Heart left ventricle (tissue), 16 donors: ENCODE measurements around the gene CHKA. TPM values are rescaled to one million over a fixed set of nuclear protein-coding genes. Genes with fewer than 3 reads are reported as not detected.

Source experiments
- ATAC-seq, 4 donors: fragments of 200-7000 bp; cut with Tn5 transposase; one replicate each; pipeline ENCODE4 v1.9.1; 2020 to 2022; ENCODE audit warnings: moderate library complexity in 4 of 4, mild to moderate bottlenecking in 3 of 4, moderate number of reproducible peaks in 1 of 4
- DNase-seq, 5 donors: peaks; one replicate each; pipeline ENCODE4 v3.0.0-alpha.2; 2020
- H3K27ac ChIP-seq, 12 donors: fragments of 200-600 bp; sonication (generic) in 4 of 12; one replicate each; pipeline versions ENCODE4 v1.5.0 to v1.8.0; 2016 to 2022; ENCODE audit warnings: mild to moderate bottlenecking in 2 of 12
- H3K27me3 ChIP-seq, 9 donors: fragments of 200-600 bp; sonication (generic) in 2 of 9; one replicate each; pipeline versions ENCODE4 v1.5.1 to v1.8.0; 2016 to 2022; ENCODE audit warnings: mild to moderate bottlenecking in 3 of 9
- H3K36me3 ChIP-seq, 9 donors: fragments of 200-600 bp; sonication (generic) in 2 of 9; one replicate each; pipeline versions ENCODE4 v1.5.0 to v1.8.0; 2018 to 2022; ENCODE audit warnings: mild to moderate bottlenecking in 2 of 9
- H3K4me1 ChIP-seq, 12 donors: fragments of 200-600 bp; sonication (generic) in 4 of 12; one replicate each; pipeline versions ENCODE4 v1.5.0 to v1.8.0; 2016 to 2022; ENCODE audit warnings: mild to moderate bottlenecking in 3 of 12
- H3K4me3 ChIP-seq, 12 donors: fragments of 200-600 bp; sonication (generic) in 4 of 12; one replicate each; pipeline versions ENCODE4 v1.5.0 to v1.8.0; 2017 to 2022; ENCODE audit warnings: mild to moderate bottlenecking in 9 of 12, moderate library complexity in 4 of 12
- H3K9me3 ChIP-seq, 12 donors: fragments of 200-600 bp; sonication (generic) in 4 of 12; one replicate each; pipeline versions ENCODE4 v1.5.0 to v1.8.0; 2016 to 2022; ENCODE audit warnings: mild to moderate bottlenecking in 1 of 12
- CTCF ChIP-seq, 12 donors: fragments of 200-600 bp; sonication (generic) in 4 of 12; IDR thresholded peaks; one replicate each; pipeline versions ENCODE4 v1.5.0 to v1.8.0; 2018 to 2022; ENCODE audit warnings: antibody characterized with exemption in 12 of 12, mild to moderate bottlenecking in 5 of 12
- POLR2A ChIP-seq, 2 donors: fragments of 450-650 bp; IDR thresholded peaks; one replicate each; pipeline ENCODE4 v1.6.1; 2017; ENCODE audit warnings: antibody characterized with exemption in 2 of 2, mild to moderate bottlenecking in 2 of 2, moderate library complexity in 2 of 2
- WGBS, 4 donors: extraction: QIAGEN DNeasy Blood & Tissue Kit in 2 of 4; methylation state at CpG; one replicate each; pipeline versions ENCODE4 v1.1.5 to v1.1.7; 2013 to 2018; 5-methylcytosine and 5-hydroxymethylcytosine counted together
- intact Hi-C, 10 donors: fragments of 100-400 bp; cut with DNase I; formaldehyde crosslinking; loops; one replicate each; pipeline versions ENCODE4 v1.11.1 to v1.14.2; 2022
- polyA plus RNA-seq, 2 donors: library from polyadenylated mRNA; stranded (reverse); fragments of 200-250 nt; gene quantifications; one replicate each; pipeline ENCODE4 v1.2.3, GENCODE V29; 2013
- total RNA-seq, 9 donors: library from RNA; depleted of rRNA in 2 of 9; stranded (reverse); fragments of >200 nt in 2 of 9; fragmentation: NEBNext Ultra II Directional in 3 of 9; extraction: Animal tissue kit (Norgen Biotek cat#: 25700) in 3 of 9; gene quantifications; one replicate each; pipeline versions ENCODE4 v1.1.0 to v1.2.4, GENCODE V29; 2016 to 2023
- donor health status: ischemic (EF 13 %, LVEDD 7.1; RV severe dilation, severe dysfunction).
- donor health status: healthy with polysubstance abuse.
- donor health status: DM: no; HTN: yes; CAD: no.
- donor health status: DM: no; HTN: no; CAD: no.
- donor health status: ischemic (EF 25% LVEDD 6.9; RV normal size, moderate dysfunction).
- donor health status: ischemic (EF 25% LVEDD 5.7; RV mildly dilated, moderate dysfunction).
- donor health status: healthy.
- donor health status: DM: yes; HTN: yes; CAD: no.
- donor health status: ischemic (EF 35%, LVEDD 5.7; RV mildly dilated, moderate dysfunction).
- donor health status: nonischemic (EF 11% LVEDD 7.7; RV severe dilation, severe dysfunction).
- donor health status: DM: yes; HTN: yes; CAD: no.
- donor health status: PGD.
- donor health status: ischemic (EF 29% LVEDD 5.4; RV normal size, mild dysfunction).
- donor health status: nonischemic (EF 23%, LVEDD 6.1; RV moderate dilation, normal function).

CHKA gene
- total and polyA plus RNA-seq, 11 donors, result 6.1 to 22.9 (median 9.1) TPM

GRCh38 chr11:68137833-68138232 is 16.6 kb upstream of the CHKA start:
- peak overlapping the region in 1 of 12 donors; percentile 15 for H3K27ac ChIP-seq
- intact Hi-C loops, result no loop called here
- peaks cover 0 to 23% (median 0%) of the 10 kb centered on the region in 12 donors for H3K4me1 ChIP-seq
- DNase-seq, result no peak
- H3K27me3 ChIP-seq, result no peaks in the 10 kb centered on the region
- H3K36me3 ChIP-seq, result no peaks in the 10 kb centered on the region
- peak overlapping the region in 1 of 12 donors; percentile 6 for H3K4me3 ChIP-seq
- no peaks in the 10 kb centered on the region for H3K9me3 ChIP-seq
- ATAC-seq, result no peak
- 49 to 67% (median 60%) methylated on average over 5 of the region's 5 CpGs for WGBS, 4 donors
- no peak for TF ChIP-seq CTCF (IDR thresholded peaks at IDR 0.05)
- TF ChIP-seq POLR2A (IDR thresholded peaks at IDR 0.05), result no peak

DNA sequence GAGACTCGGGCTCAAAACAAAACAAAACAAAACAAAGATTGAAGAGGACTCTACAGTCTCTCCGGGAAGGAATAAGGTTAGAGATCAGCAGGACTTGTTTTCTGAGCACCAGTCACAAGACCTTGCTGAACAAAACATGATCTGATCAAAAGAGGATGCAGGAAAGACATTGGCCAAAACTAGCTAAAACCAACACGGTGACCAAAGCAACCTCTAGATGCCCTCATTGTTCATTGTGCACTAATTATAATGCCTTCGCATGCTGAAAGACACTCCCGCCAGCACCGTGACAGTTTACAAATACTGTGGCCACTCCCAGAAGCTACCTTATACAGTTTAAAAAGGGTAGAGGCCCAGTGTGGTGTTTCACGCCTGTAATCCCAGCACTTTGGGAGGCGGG is 15.7 kb upstream of the CHKA start:
- 86 to 93% (median 88%) methylated on average over 8 of the region's 8 CpGs for WGBS, 4 donors
- DNase-seq (no peak), ATAC-seq (no peak)
- no peaks in the 10 kb centered on the region for H3K36me3 ChIP-seq
- H3K4me3 ChIP-seq, result no peak overlapping the region
- intact Hi-C loops, result no loop called here
- no peaks in the 10 kb centered on the region for H3K27me3 ChIP-seq
- no peak for TF ChIP-seq POLR2A (IDR thresholded peaks at IDR 0.05)
- no peak for TF ChIP-seq CTCF (IDR thresholded peaks at IDR 0.05)
- H3K27ac ChIP-seq, result no peak overlapping the region
- no peaks in the 10 kb centered on the region for H3K9me3 ChIP-seq
- H3K4me1 ChIP-seq, result peaks cover 0 to 14% (median 0%) of the 10 kb centered on the region in 12 donors

DNA sequence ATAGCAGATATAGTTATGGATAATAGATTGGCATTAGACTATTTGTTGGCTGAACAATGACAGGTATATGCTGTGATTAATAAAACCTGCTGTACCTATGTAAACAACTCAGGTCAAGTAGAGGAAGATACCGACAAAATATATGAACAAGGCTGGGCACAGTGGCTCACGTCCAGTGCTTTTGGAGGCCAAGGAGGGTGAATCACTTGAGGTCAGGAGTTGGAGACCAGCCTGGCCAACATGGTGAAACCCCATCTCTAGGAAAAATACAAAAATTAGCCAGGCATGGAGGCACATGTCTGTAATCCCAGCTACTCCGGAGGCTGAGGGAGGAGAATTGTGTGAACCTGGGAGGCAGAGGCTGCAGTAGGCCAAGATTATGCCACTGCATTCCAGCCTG is 14.0 kb upstream of the CHKA start:
- Histone ChIP-seq H3K4me3 (no peak overlapping the region), H3K36me3 (no peaks in the 10 kb centered on the region), H3K4me1 (no peaks in the 10 kb centered on the region), H3K27me3 (no peaks in the 10 kb centered on the region), H3K27ac (no peak overlapping the region), H3K9me3 (no peaks in the 10 kb centered on the region)
- WGBS, 4 donors, result 64 to 99% (median 85%) methylated on average over 3 of the region's 3 CpGs
- no peak for ATAC-seq
- no peak for TF ChIP-seq POLR2A (IDR thresholded peaks at IDR 0.05)
- no peak for TF ChIP-seq CTCF (IDR thresholded peaks at IDR 0.05)
- intact Hi-C loops, result no loop called here
- no peak for DNase-seq

- H3K36me3 ChIP-seq, result no peaks in the 10 kb centered on the region
- H3K27ac ChIP-seq, result no peak overlapping the region
- no peak for DNase-seq
- TF ChIP-seq CTCF (IDR thresholded peaks at IDR 0.05) (no peak), POLR2A (IDR thresholded peaks at IDR 0.05) (no peak)
- 76 to 93% (median 85%) methylated on average over 2 of the region's 2 CpGs for WGBS, 4 donors
- H3K27me3 ChIP-seq, result no peaks in the 10 kb centered on the region
- H3K4me3 ChIP-seq, result no peak overlapping the region
- intact Hi-C loops, result no loop called here
- peaks cover 0 to 8% (median 4%) of the 10 kb centered on the region in 12 donors for H3K4me1 ChIP-seq
- no peaks in the 10 kb centered on the region for H3K9me3 ChIP-seq
- no peak for ATAC-seq
Observed at GRCh38 chr11:68133761-68134160, 12.6 kb upstream of the CHKA start.
